WTC11 (cell line): Measurements from ENCODE around the gene BTNL2. TPM values are rescaled to one million over a fixed set of nuclear protein-coding genes. Genes with fewer than 3 reads are reported as not detected.

Experiments
- ATAC-seq: fragments of 200-7000 bp; cut with Tn5 transposase; 2 replicates; pipeline ENCODE4 v1.10.0; 2021; ENCODE audit warnings: mild to moderate bottlenecking, moderate library complexity
- CTCF ChIA-PET: fragments of 300-600 bp; sonication (Branson Sonifier 250); formaldehyde crosslinking; loops from one replicate; lab custom pipeline; 2021; ENCODE audit warnings: antibody characterized with exemption; lab: Charles Lee
- POLR2A ChIA-PET: fragments of 350-600 bp; sonication (Branson Sonifier 250); formaldehyde crosslinking; loops from one replicate; lab custom pipeline; 2021; ENCODE audit warnings: antibody characterized with exemption; lab: Charles Lee
- DNase-seq: peaks from one replicate; pipeline ENCODE4 v3.0.0; 2021; ENCODE audit warnings: low spot score
- H3K27ac Mint-ChIP-seq: 2 replicates; pipeline ENCODE4 v1.8.0; 2021; ENCODE audit warnings: mixed read lengths
- H3K27me3 Mint-ChIP-seq: 2 replicates; pipeline ENCODE4 v1.8.0; 2021; ENCODE audit warnings: low read depth, mild to moderate bottlenecking, moderate library complexity, mixed read lengths
- H3K36me3 Mint-ChIP-seq: 2 replicates; pipeline ENCODE4 v1.8.0; 2021; ENCODE audit warnings: mixed read lengths
- H3K4me1 Mint-ChIP-seq: 2 replicates; pipeline ENCODE4 v1.8.0; 2022; ENCODE audit warnings: mixed read lengths
- H3K4me3 Mint-ChIP-seq: 2 replicates; pipeline ENCODE4 v1.8.0; 2021; ENCODE audit warnings: mild to moderate bottlenecking, moderate library complexity, mixed read lengths
- H3K9me3 Mint-ChIP-seq: 2 replicates; pipeline ENCODE4 v1.8.0; 2021; ENCODE audit warnings: mixed read lengths
- ATF1 ChIP-seq: sonication (generic); formaldehyde crosslinking; IDR thresholded peaks from 2 replicates; pipeline ENCODE4 v1.8.1; 2023; ENCODE audit warnings: mild to moderate bottlenecking, moderate library complexity, missing genetic modification reagents
- ATF3 ChIP-seq: sonication (generic); formaldehyde crosslinking; conservative IDR thresholded peaks from 2 replicates; pipeline ENCODE4 v1.8.1; 2022; ENCODE audit warnings: mild to moderate bottlenecking, missing genetic modification reagents
- CBFB ChIP-seq: sonication (generic); formaldehyde crosslinking; IDR thresholded peaks from 2 replicates; pipeline ENCODE4 v1.8.1; 2022; ENCODE audit warnings: mild to moderate bottlenecking, low read depth, missing genetic modification reagents
- CDX4 ChIP-seq: fragments of 250-450 bp; sonication (Bioruptor Pico); IDR thresholded peaks from 2 replicates; pipeline ENCODE4 v1.9.0; 2021; ENCODE audit warnings: moderate library complexity, mild to moderate bottlenecking, inconsistent platforms, borderline replicate concordance
- FOXK1 ChIP-seq: sonication (generic); formaldehyde crosslinking; IDR thresholded peaks from 2 replicates; pipeline ENCODE4 v1.8.0; 2022; ENCODE audit warnings: mild to moderate bottlenecking, moderate library complexity, missing genetic modification reagents
- GRHL2 ChIP-seq: fragments of 250-450 bp; sonication (Bioruptor Pico); IDR thresholded peaks from 2 replicates; pipeline ENCODE4 v1.8.0; 2022; ENCODE audit warnings: mild to moderate bottlenecking, moderate library complexity; ENCODE audit not compliant: insufficient replicate concordance, severe bottlenecking
- IRF2 ChIP-seq: sonication (generic); formaldehyde crosslinking; IDR thresholded peaks from 2 replicates; pipeline ENCODE4 v1.8.0; 2022; ENCODE audit warnings: low read depth, missing genetic modification reagents, borderline replicate concordance
- KAT7 ChIP-seq: sonication (generic); formaldehyde crosslinking; IDR thresholded peaks from 2 replicates; pipeline ENCODE4 v1.8.1; 2023; ENCODE audit warnings: missing genetic modification reagents, mild to moderate bottlenecking, borderline replicate concordance
- MAX ChIP-seq: sonication (generic); formaldehyde crosslinking; IDR thresholded peaks from 2 replicates; pipeline ENCODE4 v1.8.0; 2022; ENCODE audit warnings: mild to moderate bottlenecking, missing genetic modification reagents
- TCF7 ChIP-seq: sonication (generic); formaldehyde crosslinking; IDR thresholded peaks from 2 replicates; pipeline ENCODE4 v1.8.0; 2022; ENCODE audit warnings: mild to moderate bottlenecking, low read depth, missing genetic modification reagents, moderate library complexity
- TEAD4 ChIP-seq: sonication (generic); formaldehyde crosslinking; IDR thresholded peaks from 2 replicates; pipeline ENCODE4 v1.8.0; 2022; ENCODE audit warnings: mild to moderate bottlenecking, missing genetic modification reagents
- TP53 ChIP-seq: sonication (generic); formaldehyde crosslinking; IDR thresholded peaks from 2 replicates; pipeline ENCODE4 v1.8.1; 2023; ENCODE audit warnings: mild to moderate bottlenecking, missing genetic modification reagents
- ZBTB43 ChIP-seq: sonication (generic); formaldehyde crosslinking; IDR thresholded peaks from 2 replicates; pipeline ENCODE4 v1.8.1; 2023; ENCODE audit warnings: mild to moderate bottlenecking, missing genetic modification reagents
- ZNF232 ChIP-seq: sonication (generic); formaldehyde crosslinking; IDR thresholded peaks from 2 replicates; pipeline ENCODE4 v1.8.0; 2022; ENCODE audit warnings: mild to moderate bottlenecking, missing genetic modification reagents
- ZNF263 ChIP-seq: sonication (generic); formaldehyde crosslinking; IDR thresholded peaks from 2 replicates; pipeline ENCODE4 v1.8.1; 2022; ENCODE audit warnings: low read depth, mild to moderate bottlenecking, moderate library complexity, missing genetic modification reagents
- ZNF532 ChIP-seq: fragments of 250-450 bp; sonication (Bioruptor Pico); IDR thresholded peaks from 2 replicates; pipeline ENCODE4 v1.9.0; 2021; ENCODE audit warnings: mild to moderate bottlenecking, borderline replicate concordance
- ZNF671 ChIP-seq: fragments of 250-450 bp; sonication (Bioruptor Pico); IDR thresholded peaks from 2 replicates; pipeline ENCODE4 v1.8.0; 2021; ENCODE audit warnings: mild to moderate bottlenecking
- total RNA-seq: library from RNA; stranded (reverse); gene quantifications from 3 replicates; pipeline ENCODE4 v1.2.3, GENCODE V29; 2021

BTNL2 gene
- total RNA-seq, 1 experiment from 2014 or later = not detected

GRCh38 chr6:32439139-32439538 is 32.2 kb upstream of the BTNL2 start (continued):
- no peak for TF ChIP-seq CDX4
- TF ChIP-seq ZNF263 (CRISPR knock-in tag) = no peak
- TF ChIP-seq CBFB (CRISPR knock-in tag) = no peak
- no peak for TF ChIP-seq TP53 (CRISPR knock-in tag)

- CTCF ChIA-PET = no interaction called here
- H3K4me1 Mint-ChIP-seq = peaks cover 4% of the 10 kb centered on the region
- peaks cover 5% of the 10 kb centered on the region for H3K27me3 Mint-ChIP-seq
Observed at GRCh38 chr6:32436995-32437836, 30.2 kb upstream of the BTNL2 start.

More at GRCh38 chr6:32436995-32437836, 30.2 kb upstream of the BTNL2 start:
- ATAC-seq (no peak), DNase-seq (no peak)
- no peak overlapping the region for H3K27ac Mint-ChIP-seq
- H3K9me3 Mint-ChIP-seq = peaks cover 5% of the 10 kb centered on the region
- POLR2A ChIA-PET = no interaction called here
- no peaks in the 10 kb centered on the region for H3K36me3 Mint-ChIP-seq
- no peak overlapping the region for H3K4me3 Mint-ChIP-seq
- TF ChIP-seq ZNF532 (CRISPR knock-in tag) (no peak), TCF7 (CRISPR knock-in tag) (no peak), ZNF671 (no peak), ATF1 (CRISPR knock-in tag) (no peak), MAX (CRISPR knock-in tag) (no peak), FOXK1 (CRISPR knock-in tag) (no peak), ZBTB43 (CRISPR knock-in tag) (no peak), ATF3 (no peak), IRF2 (CRISPR knock-in tag) (no peak), ZNF232 (no peak), KAT7 (no peak), TEAD4 (CRISPR knock-in tag) (no peak), GRHL2 (no peak)
